GM19467 (cell line): Measurements from ENCODE around the gene FRYL.
A peak's percentile ranks its signal among the peaks of the same experiment; 100 is the strongest.

Experiments
- ATAC-seq: cut with Tn5 transposase; IDR thresholded peaks from one replicate; pipeline ENCODE4 v1.9.1; 2021; ENCODE audit warnings: mild to moderate bottlenecking, moderate library complexity; ENCODE audit not compliant: unreplicated experiment

FRYL gene

DNA sequence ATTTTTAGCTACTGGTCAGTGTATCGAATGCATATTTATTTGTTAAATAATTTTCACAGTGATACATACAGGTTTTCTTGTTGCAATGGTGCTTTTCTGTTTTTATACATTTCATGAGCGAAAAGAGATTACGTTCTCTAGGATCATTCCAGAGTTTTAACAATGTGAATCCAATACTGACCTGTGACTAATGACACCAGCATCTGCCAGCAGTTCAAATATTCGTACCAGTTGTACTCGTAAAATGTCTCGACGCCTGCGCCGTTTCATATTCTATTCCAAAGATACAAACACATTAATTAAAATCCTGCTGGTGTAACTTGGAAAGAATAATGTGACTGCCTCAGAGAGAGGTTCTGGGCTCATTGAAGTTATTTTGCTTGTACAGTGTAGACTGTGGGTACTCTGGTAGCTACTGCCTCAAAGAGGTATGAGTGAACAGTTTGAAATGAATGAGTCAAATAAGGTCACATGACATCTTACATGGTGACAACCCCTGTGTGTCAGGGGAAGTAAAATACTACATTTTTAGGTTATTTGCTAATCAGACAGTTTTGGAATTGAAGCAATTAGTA, 209.3 kb downstream of the FRYL start:
- ATAC-seq = no peak

DNA sequence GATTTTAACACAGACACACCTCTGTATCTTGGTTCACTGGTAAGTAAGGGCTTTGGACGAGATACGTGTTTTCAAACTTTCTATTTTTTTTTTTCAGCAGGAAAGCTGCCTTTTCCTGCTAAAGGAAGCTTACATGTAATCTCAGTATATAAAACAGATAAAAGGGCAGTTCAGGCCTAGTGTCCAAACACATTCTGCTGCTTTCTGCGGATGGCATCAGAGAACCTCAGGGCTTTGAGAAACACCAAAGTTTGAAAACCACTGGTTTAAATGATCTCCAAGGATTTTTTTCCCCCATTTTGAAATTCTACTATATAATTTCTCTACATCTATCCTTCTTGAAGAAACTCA, 214.1 kb downstream of the FRYL start:
- ATAC-seq = no peak

DNA sequence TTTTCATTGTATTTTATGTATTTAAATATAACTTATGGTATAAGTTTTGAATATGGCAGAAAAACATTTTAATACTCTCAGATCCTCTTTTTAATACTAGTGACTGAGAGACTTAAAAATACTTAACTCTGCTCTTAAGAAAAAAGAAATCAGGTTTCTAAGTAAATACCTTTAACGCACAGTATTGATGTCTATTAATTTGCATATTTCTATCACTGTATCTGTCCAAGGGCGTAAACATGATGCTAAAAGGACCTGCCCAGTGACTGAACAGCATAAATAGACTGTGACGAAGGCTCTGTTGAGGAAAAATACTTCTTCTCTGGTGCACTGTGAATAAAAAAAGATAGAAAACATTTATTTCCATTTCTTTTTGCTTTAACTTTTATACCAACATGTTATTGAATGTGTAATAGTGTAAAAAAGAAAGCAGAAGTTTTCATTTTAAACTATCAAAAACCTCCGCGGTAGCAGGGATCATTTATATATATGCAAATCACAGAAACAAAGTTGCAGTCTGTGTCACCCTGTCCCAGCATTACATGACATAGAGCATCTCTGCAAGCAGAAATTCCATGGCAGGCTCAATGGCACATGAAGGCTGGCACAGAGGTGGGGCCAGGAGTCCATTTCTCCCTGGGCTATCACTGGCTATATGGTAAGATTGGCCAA, 214.6 kb downstream of the FRYL start:
- no peak for ATAC-seq

DNA sequence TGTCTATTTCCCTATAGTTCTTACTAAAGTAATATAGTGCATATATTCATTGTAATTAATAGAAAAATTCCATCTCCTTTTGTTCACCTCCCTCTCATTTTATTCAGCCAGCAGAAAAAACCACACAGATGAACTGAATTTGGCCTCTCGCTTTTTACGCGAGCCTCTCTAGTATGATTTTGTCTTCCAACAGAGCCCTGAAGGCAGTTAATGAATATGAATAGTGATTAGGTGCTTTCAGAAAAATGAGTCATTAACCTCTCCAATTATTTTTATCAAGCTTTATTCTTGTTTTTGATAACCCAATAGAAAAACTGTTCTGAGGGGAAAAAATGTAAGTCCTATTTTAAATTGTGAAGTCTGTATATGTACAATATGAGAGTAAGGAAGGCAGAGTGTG, 215.9 kb downstream of the FRYL start:
- ATAC-seq = no peak

DNA sequence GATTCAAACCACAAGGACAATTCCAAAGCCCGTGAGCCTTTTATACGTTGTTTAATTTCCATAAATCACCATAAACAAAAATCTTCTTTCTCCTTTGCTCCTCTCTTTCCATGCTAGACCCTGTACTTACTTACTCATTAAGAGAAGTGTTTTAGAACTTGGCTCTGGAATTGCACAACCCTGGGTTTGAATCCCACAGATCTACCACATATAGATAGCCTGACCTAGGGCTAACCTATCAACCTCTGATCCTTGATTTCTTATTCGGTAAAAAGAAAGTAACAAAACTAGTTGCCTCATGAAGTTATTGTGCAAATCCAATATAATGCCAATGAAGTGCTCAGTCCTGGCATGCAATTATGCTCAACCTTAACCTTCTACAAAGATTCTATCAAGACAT, 221.3 kb downstream of the FRYL start:
- no peak for ATAC-seq

DNA sequence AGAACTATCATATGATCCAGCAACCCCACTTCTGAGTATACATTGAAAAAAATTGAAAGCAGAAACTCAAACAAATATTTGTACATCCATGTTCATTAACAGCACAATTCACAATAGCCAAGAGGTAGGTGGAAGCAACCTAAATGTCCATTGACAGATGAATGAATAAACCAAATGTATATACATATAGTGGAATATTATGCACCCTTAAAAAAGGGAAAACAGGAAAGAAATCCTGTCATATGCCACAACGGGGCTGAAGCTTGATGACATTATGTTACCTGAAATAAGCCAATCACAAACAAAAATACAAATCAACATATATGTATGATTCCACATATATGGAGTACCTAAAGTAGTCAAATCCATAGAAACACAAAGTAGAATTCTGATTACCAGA, 222.1 kb downstream of the FRYL start:
- ATAC-seq = no peak

DNA sequence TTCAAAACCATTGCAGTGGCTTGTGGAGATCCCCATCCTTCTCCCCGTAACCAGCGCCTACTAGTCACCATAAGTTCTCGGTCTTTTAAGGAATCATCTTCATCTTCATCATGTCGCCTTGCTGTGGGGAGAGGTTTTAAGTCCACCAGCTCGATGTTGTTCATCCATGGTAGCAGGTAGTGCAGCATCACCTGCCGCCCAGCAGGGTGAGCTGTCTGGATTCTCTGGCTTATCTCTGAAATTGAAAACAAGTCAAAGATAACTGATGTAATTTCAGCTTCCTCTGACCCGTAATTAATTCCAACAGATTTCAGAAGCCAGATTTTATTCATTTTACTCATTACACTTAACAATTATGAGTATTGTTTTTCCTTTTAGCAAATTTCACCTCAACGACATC, 222.6 kb downstream of the FRYL start:
- ATAC-seq = no peak

DNA sequence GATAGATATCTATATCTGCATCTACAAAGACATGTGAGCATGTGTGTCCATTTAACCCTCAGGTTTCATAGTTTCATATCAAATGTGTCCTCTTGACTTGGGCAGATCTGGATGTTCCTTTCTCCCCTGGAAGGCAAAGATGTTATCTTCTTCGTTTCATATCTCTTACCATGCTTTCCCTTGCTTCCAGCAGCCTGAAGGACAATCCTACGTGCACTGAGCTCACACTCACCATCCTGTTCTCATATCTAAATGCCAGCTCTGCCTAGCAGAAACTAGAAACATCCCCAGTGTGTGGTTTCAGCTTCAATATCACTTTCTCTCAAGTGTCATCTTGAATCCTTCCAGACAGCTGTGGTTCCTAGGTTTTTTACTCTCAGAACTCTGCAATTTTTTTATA, 223.8 kb downstream of the FRYL start:
- no peak for ATAC-seq

DNA sequence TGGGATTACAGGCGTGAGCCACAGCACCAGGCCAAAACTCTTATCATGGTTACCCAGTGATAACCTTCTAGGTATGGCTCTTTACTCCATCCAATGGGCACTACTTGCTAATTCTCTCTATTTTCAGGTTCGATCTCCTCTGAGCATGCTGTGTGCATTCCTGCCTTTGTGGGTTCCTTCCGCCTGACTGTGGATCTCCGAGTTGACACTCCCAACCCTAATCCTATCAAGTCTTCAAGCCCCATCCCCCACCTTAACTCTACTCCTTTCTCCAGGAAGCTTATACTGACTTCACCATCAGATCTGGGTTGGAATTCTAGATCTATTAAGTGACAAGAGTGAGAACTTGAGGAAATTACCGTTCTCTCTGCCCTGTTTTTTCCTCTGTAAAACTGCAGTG, 225.5 kb downstream of the FRYL start:
- no peak for ATAC-seq

DNA sequence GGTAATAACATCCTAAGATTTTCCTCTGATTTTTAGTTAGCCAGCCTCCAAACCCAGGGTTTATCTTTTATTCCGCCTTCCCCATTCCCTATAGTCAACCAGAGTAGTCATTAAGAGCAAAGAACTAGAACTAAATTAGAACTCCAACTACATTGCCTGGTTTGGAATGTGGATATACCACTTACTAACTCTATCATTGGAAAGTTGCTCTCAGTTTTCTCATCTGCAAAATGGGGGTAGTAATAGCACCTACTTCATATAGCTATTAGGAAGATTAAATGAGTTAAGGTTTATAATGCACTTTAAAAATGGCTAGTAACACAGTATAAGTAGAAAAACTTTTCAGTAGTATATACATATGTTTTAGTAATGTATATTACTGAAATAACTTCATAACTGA, 226.4 kb downstream of the FRYL start:
- ATAC-seq = no peak

DNA sequence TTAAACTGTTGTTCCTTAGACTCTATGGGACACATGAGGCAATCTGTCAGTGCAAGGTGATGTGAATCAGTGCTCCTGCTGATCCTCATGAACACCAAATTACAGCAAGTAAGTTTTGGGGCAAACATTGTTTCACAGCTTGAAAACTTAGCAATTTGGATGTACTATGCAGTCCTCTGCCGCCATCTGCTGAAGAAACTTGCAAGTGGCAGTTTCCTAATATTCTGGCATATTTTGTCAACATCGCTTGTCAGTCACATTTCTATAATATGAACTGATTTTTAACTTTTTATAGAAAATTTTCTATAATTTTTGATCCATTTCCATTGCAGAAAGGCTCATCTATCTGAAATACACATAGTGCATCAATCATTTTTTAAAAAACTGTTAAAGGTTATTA, 233.7 kb downstream of the FRYL start:
- no peak for ATAC-seq

DNA sequence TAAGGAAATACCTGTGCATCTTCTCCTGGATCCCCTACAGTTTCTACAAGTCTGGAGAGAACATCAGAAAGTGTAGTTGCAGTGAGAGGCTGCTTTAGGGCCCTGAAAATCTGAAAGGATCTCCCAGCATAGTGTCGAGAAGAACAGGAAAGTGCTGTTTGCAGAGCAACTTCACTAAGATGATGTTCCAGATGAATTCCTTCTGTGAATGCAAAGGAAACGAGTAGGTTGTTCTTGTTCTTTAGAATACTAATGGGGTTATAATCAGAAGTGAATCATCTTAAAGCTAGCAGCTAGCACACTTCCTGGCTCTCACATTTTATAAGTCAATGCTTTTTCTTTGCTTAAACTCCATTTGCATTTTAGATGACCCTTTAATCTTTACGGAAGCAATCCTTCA, 236.3 kb downstream of the FRYL start:
- ATAC-seq = no peak

DNA sequence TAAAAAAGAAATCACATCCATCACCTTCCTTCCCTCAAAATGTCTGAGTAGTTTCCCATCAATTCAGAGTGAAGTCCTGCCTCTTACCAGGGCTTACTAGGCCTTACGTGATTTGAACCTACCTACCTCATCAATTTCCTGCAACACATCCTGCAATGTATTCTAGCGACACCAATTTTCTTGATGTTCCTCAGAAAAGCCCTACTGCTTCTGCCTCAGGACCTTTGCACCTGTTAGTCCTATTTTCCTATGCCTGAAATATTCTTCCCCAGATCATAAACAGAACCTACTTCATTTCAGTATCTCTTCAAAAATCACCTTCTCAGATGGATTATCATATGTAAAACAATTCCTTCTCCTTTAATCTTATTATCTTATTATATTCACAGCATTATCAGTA, 237.2 kb downstream of the FRYL start:
- no peak for ATAC-seq

DNA sequence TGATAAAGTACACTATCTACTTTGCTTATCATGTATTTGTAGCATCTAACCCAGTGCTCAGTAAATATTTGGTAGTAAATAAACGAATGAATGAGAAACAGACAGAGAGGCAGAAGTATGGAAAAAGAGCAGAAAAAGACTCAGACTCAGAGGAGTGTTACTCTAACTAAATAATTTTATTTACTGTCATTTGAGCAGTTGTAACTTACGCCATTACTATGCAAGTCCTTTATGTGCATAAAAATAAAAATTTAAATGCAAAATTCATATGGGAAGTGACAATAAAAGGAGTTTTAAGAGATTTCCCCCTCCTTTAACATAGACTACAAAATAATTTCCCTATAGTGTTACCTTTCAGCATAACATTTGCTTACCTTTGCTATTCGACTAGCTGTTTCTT, 240.5 kb downstream of the FRYL start:
- no peak for ATAC-seq

DNA sequence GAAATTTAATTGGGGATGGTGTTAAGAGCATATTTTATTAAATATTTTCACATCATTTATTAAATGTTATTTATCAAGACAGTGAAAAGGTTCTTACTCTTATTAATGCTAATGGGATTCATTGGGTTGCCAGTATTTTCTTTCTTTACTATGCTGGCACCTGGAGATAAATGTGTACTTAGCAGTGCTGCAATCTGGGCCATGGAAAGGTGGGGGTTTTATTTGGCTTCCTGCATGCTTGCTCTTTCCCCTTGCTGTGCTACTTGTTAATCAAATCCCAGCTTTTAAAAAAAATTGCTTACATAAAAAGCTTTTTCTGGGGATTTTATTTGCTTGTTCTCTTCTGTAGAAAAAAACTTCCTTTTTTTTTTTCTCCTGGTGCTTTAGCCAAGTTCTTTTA, 241.7 kb downstream of the FRYL start:
- no peak for ATAC-seq

DNA sequence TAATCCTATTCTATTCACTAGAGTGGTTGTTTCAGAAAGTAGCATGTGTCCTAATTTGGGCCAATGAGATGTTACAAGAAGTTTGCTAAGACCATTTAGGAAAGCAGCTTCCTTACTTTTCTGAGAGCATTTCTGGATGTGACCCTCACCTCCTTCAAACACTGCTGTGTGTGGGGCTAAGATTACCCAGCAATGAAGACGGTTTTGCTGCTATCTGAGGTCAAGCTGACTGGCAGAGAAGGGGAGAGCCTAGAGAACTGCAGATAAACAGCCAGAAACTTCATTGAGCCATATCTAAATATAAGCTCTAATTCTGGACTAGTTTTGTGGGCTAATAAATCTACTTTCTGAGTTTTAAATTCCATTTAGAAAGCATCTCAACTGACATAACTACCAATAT, 253.7 kb downstream of the FRYL start:
- no peak for ATAC-seq

DNA sequence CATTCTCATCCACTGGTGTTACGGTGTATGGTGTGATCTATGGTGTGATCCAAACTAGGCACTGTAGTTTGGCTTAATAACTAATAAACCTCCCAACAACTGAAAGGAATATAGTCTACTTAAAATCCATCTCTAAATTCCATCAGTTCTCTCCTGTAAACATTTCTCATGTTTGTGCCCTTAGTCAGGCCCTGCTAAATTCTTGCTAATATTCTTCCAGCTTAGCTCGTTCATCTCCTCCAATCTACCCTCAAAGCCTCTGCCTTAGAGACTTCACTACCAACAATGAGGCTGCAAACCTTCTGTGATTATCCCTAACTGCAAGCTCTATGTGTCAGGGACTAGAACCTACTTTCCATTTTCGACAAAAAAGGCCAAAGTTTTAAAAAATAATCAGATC, 261.9 kb downstream of the FRYL start:
- ATAC-seq = no peak

DNA sequence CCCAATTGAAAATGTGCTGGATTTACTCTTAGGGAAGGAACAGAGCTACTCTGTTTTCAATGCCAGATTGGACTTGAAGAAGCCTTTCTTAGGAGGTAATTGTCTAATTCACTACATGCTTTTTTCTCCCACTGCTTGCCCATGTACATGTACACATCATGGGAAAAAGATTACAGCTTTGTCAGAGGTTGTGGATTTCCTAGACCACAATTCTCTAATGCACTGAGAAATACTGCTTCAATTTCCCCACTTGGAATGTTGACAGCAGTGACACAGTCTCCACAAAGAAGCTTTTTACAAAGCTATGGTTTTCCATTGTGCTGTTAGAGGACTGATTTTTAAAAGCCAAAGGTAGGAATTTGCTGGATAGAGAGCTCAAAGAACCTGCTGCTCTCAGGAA, 270.5 kb downstream of the FRYL start:
- no peak for ATAC-seq

DNA sequence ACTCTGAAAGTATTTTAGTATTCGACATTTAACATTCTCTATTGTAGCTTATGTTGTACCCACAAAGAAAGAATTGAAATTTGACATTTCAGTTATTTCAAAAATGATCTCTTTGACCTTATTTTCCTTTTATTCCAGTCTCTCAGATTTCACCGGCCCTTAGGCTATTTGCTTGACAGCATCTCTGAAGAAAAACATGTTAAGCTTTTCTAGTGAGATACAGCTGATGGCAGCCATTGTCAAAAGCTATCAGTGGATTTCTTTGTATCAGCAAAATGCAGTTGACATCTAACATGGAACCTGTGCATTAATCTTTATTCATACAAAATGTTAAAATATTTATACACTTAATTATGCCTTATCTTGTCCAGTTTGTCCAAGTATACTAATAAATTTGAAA, 273.4 kb downstream of the FRYL start:
- ATAC-seq = no peak

DNA sequence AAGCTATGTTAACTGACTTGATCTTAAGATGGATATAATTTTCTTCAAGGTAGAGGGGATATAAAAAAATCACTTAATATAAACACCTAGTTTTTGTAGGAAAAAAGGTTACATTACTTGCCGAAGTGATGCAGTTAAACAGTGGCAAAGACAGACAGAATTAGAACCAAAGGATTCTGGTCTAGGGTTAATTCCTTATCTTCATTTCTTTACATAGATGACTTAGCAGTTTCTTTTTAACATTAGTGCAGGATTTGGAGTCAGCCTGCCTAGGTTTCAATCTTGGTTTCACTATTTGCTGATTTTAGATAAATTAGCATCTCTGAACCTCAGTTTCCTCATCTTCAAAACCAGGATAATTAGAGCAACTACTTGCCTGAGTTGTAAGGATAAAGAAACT, 275.7 kb downstream of the FRYL start:
- ATAC-seq = no peak

DNA sequence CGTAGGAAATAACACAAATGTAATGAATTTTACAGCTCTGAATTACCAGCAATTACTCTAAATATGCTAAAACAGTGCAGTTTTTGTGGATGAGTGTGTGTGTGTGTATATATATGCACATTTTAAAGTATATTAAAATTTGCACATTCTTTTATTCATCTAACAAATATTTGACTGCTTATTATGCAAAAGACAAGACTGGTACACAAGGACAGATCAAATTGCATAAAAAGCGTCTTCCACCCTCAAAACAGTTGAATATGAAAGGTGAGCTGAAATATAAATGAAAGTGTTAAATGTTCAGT, 276.1 kb downstream of the FRYL start:
- ATAC-seq = no peak

DNA sequence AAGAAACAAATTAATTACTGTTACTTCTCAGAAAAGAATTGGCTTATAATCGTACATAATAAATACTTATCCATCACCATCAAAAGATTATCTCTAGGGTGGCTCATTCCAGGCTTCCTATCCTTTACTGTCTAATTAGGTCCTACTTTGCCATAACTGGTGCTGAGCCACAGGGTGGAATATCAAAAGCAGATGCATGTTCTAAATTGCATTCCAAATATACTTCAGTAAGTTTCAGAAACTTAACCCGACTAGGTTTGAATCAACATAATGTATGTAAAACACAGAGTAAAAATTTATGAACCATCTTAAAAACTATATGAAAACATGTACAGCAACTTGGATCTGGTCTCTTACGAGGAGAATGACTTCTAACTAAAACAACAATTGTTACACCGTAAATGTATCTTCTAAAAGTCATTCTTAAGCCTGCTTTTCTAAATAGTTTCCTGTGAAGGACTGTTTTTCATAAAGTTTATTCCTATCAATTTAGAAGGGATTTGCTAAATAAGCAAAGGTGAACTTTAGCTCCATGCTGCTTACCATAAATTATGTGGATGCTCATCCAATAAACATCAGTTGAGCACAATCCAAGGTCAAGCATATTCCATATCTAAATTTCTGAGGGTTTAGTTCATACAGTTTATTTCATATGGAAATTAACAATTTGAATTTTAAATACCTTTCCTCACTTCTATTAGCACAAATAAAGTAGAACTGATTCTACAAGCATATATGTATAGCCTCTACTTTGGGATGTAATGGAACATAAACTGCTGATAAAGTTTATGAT, 276.6 kb downstream of the FRYL start:
- ATAC-seq = no peak

DNA sequence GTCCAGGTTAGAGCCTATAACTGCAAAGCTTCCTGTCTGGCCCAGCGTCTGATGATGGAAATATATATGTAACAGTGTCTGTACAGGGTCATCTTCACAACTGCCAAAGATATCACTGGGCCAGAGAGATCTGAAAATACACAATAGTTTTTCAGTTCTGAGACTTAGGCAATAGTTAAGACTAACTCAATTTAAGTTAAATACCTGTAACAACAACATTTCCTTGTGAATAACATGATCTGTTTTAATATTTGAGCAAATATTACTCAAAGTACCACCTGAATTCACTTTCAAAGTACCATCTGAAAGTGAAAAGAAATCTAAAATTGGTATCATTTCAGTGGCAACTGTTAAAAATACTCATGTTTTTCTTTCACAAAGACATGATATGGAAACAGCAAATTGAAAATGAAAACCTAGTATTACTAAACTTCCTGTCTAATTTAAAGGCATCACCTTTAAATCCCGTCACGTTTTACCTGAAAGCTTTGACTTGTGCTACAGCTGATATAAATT, 280.5 kb downstream of the FRYL start:
- peak; percentile 76 for ATAC-seq
